ENCODE data around the gene DPM2.
A peak's percentile ranks its signal among the peaks of the same experiment; 100 is the strongest.

The DPM2 gene

GRCh38 chr9:127934248-127934647 is 3.4 kb downstream of the DPM2 start:
- no peak for DNase-seq

- peak; percentile 69 for DNase-seq
Observed at GRCh38 chr9:127931092-127931881, 6.4 kb downstream of the DPM2 start.

GRCh38 chr9:127930231-127931091 is 7.2 kb downstream of the DPM2 start, which contains the start of gene PIP5KL1:
Gene PIP5KL1 (minus strand): TSS chr9:127930777. CDS start chr9:127930752, 25 bp downstream.
- peak; percentile 66 for DNase-seq

- no peak for DNase-seq
Observed at GRCh38 chr9:127929625-127929979, 8.1 kb downstream of the DPM2 start.

- no peak for DNase-seq
Observed at GRCh38 chr9:127928676-127929624, 8.7 kb downstream of the DPM2 start.

GRCh38 chr9:127927988-127928675 is 9.5 kb downstream of the DPM2 start:
- DNase-seq, result no peak

GRCh38 chr9:127927201-127927987 is 10.3 kb downstream of the DPM2 start:
- no peak for DNase-seq

- no peak for DNase-seq
Observed at GRCh38 chr9:127926906-127927200, 10.8 kb downstream of the DPM2 start.

- no peak for DNase-seq
Observed at GRCh38 chr9:127925959-127926905, 11.4 kb downstream of the DPM2 start.

GRCh38 chr9:127924736-127925444 is 12.8 kb downstream of the DPM2 start:
- no peak for DNase-seq

- DNase-seq, result no peak
Observed at GRCh38 chr9:127923771-127924170, 13.9 kb downstream of the DPM2 start.

GRCh38 chr9:127923046-127923445 is 14.6 kb downstream of the DPM2 start:
- DNase-seq, result no peak

- DNase-seq, result no peak
Observed at GRCh38 chr9:127921557-127922120, 16.0 kb downstream of the DPM2 start.

- DNase-seq, result no peak
Observed at GRCh38 chr9:127920794-127921193, 16.9 kb downstream of the DPM2 start.

- no peak for DNase-seq
Observed at GRCh38 chr9:127919253-127919815, 18.3 kb downstream of the DPM2 start.

GRCh38 chr9:127918183-127919107 is 19.2 kb downstream of the DPM2 start:
- no peak for DNase-seq

GRCh38 chr9:127917603-127918002 is 20.1 kb downstream of the DPM2 start:
- no peak for DNase-seq
